ENCODE results near the gene BBS12. TPM values are rescaled to one million over a fixed set of nuclear protein-coding genes. Genes with fewer than 3 reads are reported as not detected.

BBS12 gene
- polyA plus RNA-seq (2013, experiment 1 of 4) = 7.3 TPM
- 7.3 TPM for polyA plus RNA-seq (2013, experiment 2 of 4)
- polyA plus RNA-seq (2013, experiment 3 of 4) = 6.6 TPM
- polyA plus RNA-seq (2013, experiment 4 of 4) = 7.2 TPM

DNA sequence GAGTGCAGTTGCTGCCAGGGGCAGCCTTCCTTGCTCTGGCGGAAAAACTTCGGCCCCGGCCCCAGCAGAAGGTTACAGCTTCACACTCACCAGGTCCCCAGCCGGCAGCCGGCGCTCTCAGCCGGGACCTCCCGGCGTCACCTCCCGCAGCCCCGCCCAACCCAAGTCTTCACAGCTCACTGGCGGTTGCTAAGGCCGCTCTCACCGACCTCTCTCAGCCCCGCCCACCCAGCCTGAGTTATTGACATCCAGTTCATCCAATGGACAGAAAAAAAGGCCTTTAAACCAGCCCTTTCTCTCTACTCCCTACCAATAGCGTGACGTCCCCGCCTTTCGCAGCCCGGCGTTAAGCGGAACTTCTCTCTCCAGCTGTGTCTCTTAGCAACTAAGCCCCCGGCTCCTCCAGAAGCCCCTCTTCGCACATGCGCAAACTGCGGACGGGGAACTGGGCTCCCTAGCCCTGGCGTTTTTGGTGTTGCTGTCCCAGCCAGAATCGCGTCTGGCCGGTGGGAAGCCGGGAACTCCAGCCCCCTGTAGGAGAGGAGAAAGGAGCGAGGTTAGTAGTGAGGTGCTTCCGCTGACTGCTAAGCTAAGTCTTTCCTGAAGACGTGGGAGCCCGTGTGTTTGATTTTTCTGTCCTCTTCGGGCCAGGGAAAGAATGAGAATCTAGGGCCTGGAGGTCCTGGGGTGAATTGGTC is at the start of gene BBS12:
BBS12 (plus strand) TSS at position 376 of the 698 bp plus-strand sequence. CDS start 9,189 bp downstream, outside the sequence.
- no peaks in the 10 kb centered on the region for H3K4me1 ChIP-seq (ENCODE audit: control insufficient read depth, insufficient read depth, low read length)
- H3K27me3 ChIP-seq (ENCODE audit: control insufficient read depth, insufficient read depth, low read length, poor library complexity, severe bottlenecking) = no peaks in the 10 kb centered on the region
- WGBS, 2 experiments = 0 to 1% methylated on average over 37 of the region's 37 CpGs

DNA sequence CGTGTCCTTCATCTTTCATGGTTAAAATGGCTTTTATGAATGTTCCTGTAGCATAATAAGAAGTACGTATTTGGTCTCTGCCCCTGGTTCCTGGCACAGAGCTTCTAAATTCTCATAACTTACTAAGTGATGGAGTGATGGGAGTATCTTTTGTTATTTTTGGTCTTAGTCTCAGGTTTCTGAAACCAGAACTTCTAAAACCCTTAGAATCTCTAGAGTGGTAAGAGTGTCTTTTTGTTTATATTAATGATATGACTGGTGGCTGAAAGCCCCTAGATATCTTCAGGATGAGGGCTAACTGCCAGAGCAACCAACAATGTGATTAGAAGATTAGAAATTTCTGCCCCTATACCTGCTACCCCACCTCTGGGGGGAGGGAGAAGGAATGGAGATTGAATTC is 45.8 kb upstream of the BBS12 start:
- Histone ChIP-seq H3K4me1 (ENCODE audit: control insufficient read depth, insufficient read depth, low read length) (no peaks in the 10 kb centered on the region), H3K27ac (ENCODE audit: insufficient read depth, low read depth, low read length, poor library complexity, severe bottlenecking) (no peak overlapping the region), H3K36me3 (ENCODE audit: control insufficient read depth, insufficient read depth, low read length) (no peaks in the 10 kb centered on the region), H3K9me3 (ENCODE audit: control insufficient read depth, low read length) (no peaks in the 10 kb centered on the region), H3K27me3 (ENCODE audit: control insufficient read depth, insufficient read depth, low read length, poor library complexity, severe bottlenecking) (no peaks in the 10 kb centered on the region), H3K4me3 (ENCODE audit: insufficient read depth, low read depth, low read length) (no peak overlapping the region)
- WGBS, 2 experiments = 97 to 100% methylated on average over 2 of the region's 2 CpGs

More for the DNA sequence above, at the start of gene BBS12:
- Histone ChIP-seq H3K36me3 (ENCODE audit: control insufficient read depth, insufficient read depth, low read length) (no peaks in the 10 kb centered on the region), H3K4me3 (ENCODE audit: insufficient read depth, low read depth, low read length) (peak within 1 kb of the TSS; percentile 51), H3K9me3 (ENCODE audit: control insufficient read depth, low read length) (no peaks in the 10 kb centered on the region), H3K27ac (ENCODE audit: insufficient read depth, low read depth, low read length, poor library complexity, severe bottlenecking) (peak within 1 kb of the TSS; percentile 79)

DNA sequence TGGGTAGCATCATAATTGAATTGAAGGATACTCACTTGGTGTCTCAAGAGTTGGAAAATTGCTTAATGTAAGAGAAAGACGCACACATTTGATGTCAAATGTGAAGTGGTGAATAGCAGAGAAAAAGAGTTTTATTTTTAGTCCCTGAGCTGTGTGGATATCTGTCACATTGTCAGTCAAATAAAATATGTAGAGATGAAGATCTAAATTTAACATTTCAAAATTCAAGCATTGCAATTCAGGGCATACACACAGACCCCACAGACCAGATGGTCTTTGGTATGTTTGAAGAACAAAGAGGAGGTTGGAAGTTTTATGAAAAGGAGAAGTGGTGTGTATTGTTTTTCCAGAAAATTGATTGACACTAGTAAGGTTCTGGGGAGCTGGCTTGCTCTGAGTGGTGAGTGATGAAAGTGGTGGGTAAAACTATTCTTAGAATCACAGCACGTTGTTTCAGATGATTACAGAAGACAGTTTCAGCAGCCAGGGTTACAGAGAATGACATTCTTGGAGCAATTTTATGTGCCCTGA is 44.9 kb upstream of the BBS12 start:
- Histone ChIP-seq H3K9me3 (ENCODE audit: control insufficient read depth, low read length) (no peaks in the 10 kb centered on the region), H3K4me3 (ENCODE audit: insufficient read depth, low read depth, low read length) (no peak overlapping the region), H3K36me3 (ENCODE audit: control insufficient read depth, insufficient read depth, low read length) (no peaks in the 10 kb centered on the region), H3K27ac (ENCODE audit: insufficient read depth, low read depth, low read length, poor library complexity, severe bottlenecking) (no peak overlapping the region), H3K27me3 (ENCODE audit: control insufficient read depth, insufficient read depth, low read length, poor library complexity, severe bottlenecking) (no peaks in the 10 kb centered on the region), H3K4me1 (ENCODE audit: control insufficient read depth, insufficient read depth, low read length) (no peaks in the 10 kb centered on the region)
- 87 to 89% methylated on average over 2 of the region's 2 CpGs for WGBS, 2 experiments

GRCh38 chr4:122688529-122689140 is 43.9 kb upstream of the BBS12 start:
- H3K27ac ChIP-seq (ENCODE audit: insufficient read depth, low read depth, low read length, poor library complexity, severe bottlenecking) = no peak overlapping the region
- H3K27me3 ChIP-seq (ENCODE audit: control insufficient read depth, insufficient read depth, low read length, poor library complexity, severe bottlenecking) = no peaks in the 10 kb centered on the region
- 91 to 92% methylated on average over 8 to 9 of the region's 9 CpGs for WGBS, 2 experiments
- H3K4me1 ChIP-seq (ENCODE audit: control insufficient read depth, insufficient read depth, low read length) = no peaks in the 10 kb centered on the region
- no peaks in the 10 kb centered on the region for H3K36me3 ChIP-seq (ENCODE audit: control insufficient read depth, insufficient read depth, low read length)
- no peak overlapping the region for H3K4me3 ChIP-seq (ENCODE audit: insufficient read depth, low read depth, low read length)
- H3K9me3 ChIP-seq (ENCODE audit: control insufficient read depth, low read length) = no peaks in the 10 kb centered on the region

GRCh38 chr4:122689972-122690371 is 42.5 kb upstream of the BBS12 start:
- Histone ChIP-seq H3K36me3 (ENCODE audit: control insufficient read depth, insufficient read depth, low read length) (no peaks in the 10 kb centered on the region), H3K27ac (ENCODE audit: insufficient read depth, low read depth, low read length, poor library complexity, severe bottlenecking) (no peak overlapping the region)

GRCh38 chr4:122691988-122692387 is 40.5 kb upstream of the BBS12 start:
- WGBS, 2 experiments = 71 to 72% methylated on average over 4 of the region's 4 CpGs
- Histone ChIP-seq H3K4me1 (ENCODE audit: control insufficient read depth, insufficient read depth, low read length) (no peaks in the 10 kb centered on the region), H3K9me3 (ENCODE audit: control insufficient read depth, low read length) (no peaks in the 10 kb centered on the region), H3K36me3 (ENCODE audit: control insufficient read depth, insufficient read depth, low read length) (no peaks in the 10 kb centered on the region), H3K27me3 (ENCODE audit: control insufficient read depth, insufficient read depth, low read length, poor library complexity, severe bottlenecking) (no peaks in the 10 kb centered on the region), H3K4me3 (ENCODE audit: insufficient read depth, low read depth, low read length) (no peak overlapping the region), H3K27ac (ENCODE audit: insufficient read depth, low read depth, low read length, poor library complexity, severe bottlenecking) (no peak overlapping the region)

More at GRCh38 chr4:122689972-122690371, 42.5 kb upstream of the BBS12 start:
- no peak overlapping the region for H3K4me3 ChIP-seq (ENCODE audit: insufficient read depth, low read depth, low read length)
- no peaks in the 10 kb centered on the region for H3K27me3 ChIP-seq (ENCODE audit: control insufficient read depth, insufficient read depth, low read length, poor library complexity, severe bottlenecking)
- H3K9me3 ChIP-seq (ENCODE audit: control insufficient read depth, low read length) = no peaks in the 10 kb centered on the region
- H3K4me1 ChIP-seq (ENCODE audit: control insufficient read depth, insufficient read depth, low read length) = no peaks in the 10 kb centered on the region

GRCh38 chr4:122692641-122693520 is 39.6 kb upstream of the BBS12 start:
- 44 to 57% methylated on average over 2 to 3 of the region's 3 CpGs for WGBS, 2 experiments
- Histone ChIP-seq H3K4me3 (ENCODE audit: insufficient read depth, low read depth, low read length) (no peak overlapping the region), H3K9me3 (ENCODE audit: control insufficient read depth, low read length) (no peaks in the 10 kb centered on the region), H3K36me3 (ENCODE audit: control insufficient read depth, insufficient read depth, low read length) (no peaks in the 10 kb centered on the region), H3K4me1 (ENCODE audit: control insufficient read depth, insufficient read depth, low read length) (no peaks in the 10 kb centered on the region), H3K27ac (ENCODE audit: insufficient read depth, low read depth, low read length, poor library complexity, severe bottlenecking) (no peak overlapping the region), H3K27me3 (ENCODE audit: control insufficient read depth, insufficient read depth, low read length, poor library complexity, severe bottlenecking) (no peaks in the 10 kb centered on the region)

- no peak overlapping the region for H3K4me3 ChIP-seq (ENCODE audit: insufficient read depth, low read depth, low read length)
- H3K27ac ChIP-seq (ENCODE audit: insufficient read depth, low read depth, low read length, poor library complexity, severe bottlenecking) = no peak overlapping the region
- 83 to 93% methylated on average over 2 of the region's 2 CpGs for WGBS, 2 experiments
- no peaks in the 10 kb centered on the region for H3K4me1 ChIP-seq (ENCODE audit: control insufficient read depth, insufficient read depth, low read length)
- H3K9me3 ChIP-seq (ENCODE audit: control insufficient read depth, low read length) = no peaks in the 10 kb centered on the region
- H3K27me3 ChIP-seq (ENCODE audit: control insufficient read depth, insufficient read depth, low read length, poor library complexity, severe bottlenecking) = no peaks in the 10 kb centered on the region
- no peaks in the 10 kb centered on the region for H3K36me3 ChIP-seq (ENCODE audit: control insufficient read depth, insufficient read depth, low read length)
Measured at GRCh38 chr4:122695226-122695625, 37.3 kb upstream of the BBS12 start.

GRCh38 chr4:122700178-122700725 is 32.3 kb upstream of the BBS12 start:
- no peaks in the 10 kb centered on the region for H3K27me3 ChIP-seq (ENCODE audit: control insufficient read depth, insufficient read depth, low read length, poor library complexity, severe bottlenecking)
- no peaks in the 10 kb centered on the region for H3K9me3 ChIP-seq (ENCODE audit: control insufficient read depth, low read length)
- no peak overlapping the region for H3K27ac ChIP-seq (ENCODE audit: insufficient read depth, low read depth, low read length, poor library complexity, severe bottlenecking)
- H3K4me3 ChIP-seq (ENCODE audit: insufficient read depth, low read depth, low read length) = no peak overlapping the region
- WGBS, 2 experiments = 86 to 89% methylated on average over 8 of the region's 8 CpGs
- H3K4me1 ChIP-seq (ENCODE audit: control insufficient read depth, insufficient read depth, low read length) = no peaks in the 10 kb centered on the region
- H3K36me3 ChIP-seq (ENCODE audit: control insufficient read depth, insufficient read depth, low read length) = no peaks in the 10 kb centered on the region
